Astrocyte (in vitro differentiated cells and primary cell): ENCODE results near the gene PTPRN2. TPM values are rescaled to one million over a fixed set of nuclear protein-coding genes. Genes with fewer than 3 reads are reported as not detected.

ENCODE experiments used
- DNase-seq: peaks from one replicate; pipeline ENCODE4 v3.0.0-alpha.2; 2010; ENCODE audit warnings: low read depth
- FAIRE-seq: peaks from 2 replicates; lab custom pipeline; 2011; peaks lifted over from hg19 to GRCh38; lab: Jason Lieb, UNC
- H2AFZ ChIP-seq: 2 replicates; pipeline ENCODE4 v1.6.0; 2012; ENCODE audit warnings: low read depth, low read length, inconsistent platforms
- H3K27ac ChIP-seq: 2 replicates; pipeline ENCODE4 v1.5.1; 2011; ENCODE audit warnings: low read depth, low read length, inconsistent platforms
- H3K27me3 ChIP-seq: 2 replicates; pipeline ENCODE4 v1.6.0; 2011; ENCODE audit warnings: low read length, inconsistent platforms; ENCODE audit not compliant: insufficient read depth
- H3K36me3 ChIP-seq: 2 replicates; pipeline ENCODE4 v1.5.1; 2011; ENCODE audit warnings: low read length, inconsistent platforms; ENCODE audit not compliant: insufficient read depth
- H3K4me1 ChIP-seq: 2 replicates; pipeline ENCODE4 v1.5.1; 2011; ENCODE audit warnings: low read length, inconsistent platforms; ENCODE audit not compliant: insufficient read depth
- H3K4me2 ChIP-seq: 2 replicates; pipeline ENCODE4 v1.6.0; 2012; ENCODE audit warnings: low read length, inconsistent platforms
- H3K4me3 ChIP-seq: 2 replicates; pipeline ENCODE4 v1.5.1; 2011; ENCODE audit warnings: low read depth, mild to moderate bottlenecking, low read length, inconsistent platforms; ENCODE audit not compliant: insufficient read depth
- H3K79me2 ChIP-seq: 2 replicates; pipeline ENCODE4 v1.6.0; 2012; ENCODE audit warnings: mild to moderate bottlenecking, low read length, inconsistent platforms; ENCODE audit not compliant: insufficient read depth
- H3K9ac ChIP-seq: 2 replicates; pipeline ENCODE4 v1.6.0; 2012; ENCODE audit warnings: mild to moderate bottlenecking, low read length, inconsistent platforms
- H3K9me3 ChIP-seq: 2 replicates; pipeline ENCODE4 v1.5.1; 2012; ENCODE audit warnings: low read depth, mild to moderate bottlenecking, low read length, inconsistent platforms; ENCODE audit not compliant: insufficient read depth
- H4K20me1 ChIP-seq: 2 replicates; pipeline ENCODE4 v1.6.0; 2012; ENCODE audit warnings: low read length, inconsistent platforms; ENCODE audit not compliant: insufficient read depth
- H3K27ac Mint-ChIP-seq: one replicate; pipeline ENCODE4 v1.8.0; 2021; ENCODE audit warnings: mild to moderate bottlenecking, mixed read lengths; ENCODE audit not compliant: unreplicated experiment
- H3K27me3 Mint-ChIP-seq: one replicate; pipeline ENCODE4 v1.8.0; 2021; ENCODE audit warnings: low read depth, mixed read lengths; ENCODE audit not compliant: unreplicated experiment
- H3K36me3 Mint-ChIP-seq: one replicate; pipeline ENCODE4 v1.8.0; 2021; ENCODE audit warnings: low read depth, mixed read lengths; ENCODE audit not compliant: unreplicated experiment
- H3K4me1 Mint-ChIP-seq: one replicate; pipeline ENCODE4 v1.8.0; 2021; ENCODE audit warnings: low read depth, mixed read lengths; ENCODE audit not compliant: unreplicated experiment
- H3K4me3 Mint-ChIP-seq: one replicate; pipeline ENCODE4 v1.8.0; 2021; ENCODE audit warnings: mild to moderate bottlenecking, moderate library complexity, mixed read lengths; ENCODE audit not compliant: unreplicated experiment
- H3K9me3 Mint-ChIP-seq: one replicate; pipeline ENCODE4 v1.8.0; 2021; ENCODE audit warnings: mild to moderate bottlenecking, mixed read lengths; ENCODE audit not compliant: unreplicated experiment
- CTCF ChIP-seq: IDR thresholded peaks from 2 replicates; pipeline ENCODE4 v1.5.1; 2011; ENCODE audit warnings: low read depth, mild to moderate bottlenecking, inconsistent platforms, low read length, moderate library complexity; ENCODE audit not compliant: insufficient read depth
- EZH2 ChIP-seq: IDR thresholded peaks from 2 replicates; pipeline ENCODE4 v1.6.1; 2012; ENCODE audit warnings: mild to moderate bottlenecking, low read length, inconsistent platforms; ENCODE audit not compliant: insufficient read depth
- total RNA-seq: library from RNA; stranded (reverse); gene quantifications from 2 replicates; pipeline ENCODE4 v1.2.1, GENCODE V29; 2021

PTPRN2 gene
- total RNA-seq, 1 donor from 2014 or later = 0.09 TPM

GRCh38 chr7:157538735-157539134 is 1048.9 kb downstream of the PTPRN2 start:
- no peak for FAIRE-seq
- Histone ChIP-seq H3K79me2 (no peaks in the 10 kb centered on the region), H3K4me3 (no peak overlapping the region), H3K27me3 (no peaks in the 10 kb centered on the region), H3K9me3 (no peaks in the 10 kb centered on the region), H4K20me1 (no peaks in the 10 kb centered on the region), H3K4me1 (no peaks in the 10 kb centered on the region), H3K36me3 (no peaks in the 10 kb centered on the region), H3K4me2 (no peak overlapping the region), H3K9ac (no peak overlapping the region), H3K27ac (no peak overlapping the region), H2AFZ (no peak overlapping the region)
- Mint-ChIP-seq H3K4me3 (no peak overlapping the region), H3K4me1 (no peaks in the 10 kb centered on the region), H3K36me3 (no peaks in the 10 kb centered on the region), H3K27me3 (no peaks in the 10 kb centered on the region), H3K27ac (no peak overlapping the region), H3K9me3 (peaks cover 22% of the 10 kb centered on the region)
- TF ChIP-seq CTCF = no peak
- no peak for TF ChIP-seq EZH2
- no peak for DNase-seq

DNA sequence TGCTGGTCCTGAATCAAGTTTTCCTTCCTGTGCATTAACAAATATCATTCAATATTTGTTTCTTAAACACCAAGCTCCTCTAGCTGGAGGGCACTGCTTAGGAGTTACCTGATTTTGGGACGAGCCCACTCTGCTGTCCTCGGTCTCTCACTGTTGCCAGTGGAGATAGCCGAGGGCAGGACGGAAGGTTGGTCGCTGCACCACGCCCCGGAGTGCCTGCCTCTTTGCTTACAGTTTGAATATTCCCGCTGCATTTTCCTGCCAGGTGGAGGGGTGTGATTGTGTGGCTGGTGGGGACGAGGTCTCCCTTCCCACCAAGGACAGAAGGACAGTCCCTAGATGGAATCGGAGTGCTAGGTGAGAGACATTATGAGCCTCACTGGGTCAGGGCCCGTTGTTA is 1049.3 kb downstream of the PTPRN2 start:
- H3K27ac ChIP-seq = no peak overlapping the region
- no peak overlapping the region for H3K27ac Mint-ChIP-seq
- no peak overlapping the region for H3K9ac ChIP-seq
- H3K4me2 ChIP-seq = no peak overlapping the region
- no peaks in the 10 kb centered on the region for H3K4me1 ChIP-seq
- H3K4me3 Mint-ChIP-seq = no peak overlapping the region
- H3K9me3 ChIP-seq = no peaks in the 10 kb centered on the region
- no peak for TF ChIP-seq CTCF
- TF ChIP-seq EZH2 = no peak
- H3K4me3 ChIP-seq = no peak overlapping the region
- H3K79me2 ChIP-seq = no peaks in the 10 kb centered on the region
- H3K36me3 ChIP-seq = no peaks in the 10 kb centered on the region
- no peaks in the 10 kb centered on the region for H4K20me1 ChIP-seq
- H3K9me3 Mint-ChIP-seq = peaks cover 22% of the 10 kb centered on the region
- H3K27me3 ChIP-seq = no peaks in the 10 kb centered on the region
- H3K4me1 Mint-ChIP-seq = no peaks in the 10 kb centered on the region
- FAIRE-seq (no peak), DNase-seq (no peak)
- H3K27me3 Mint-ChIP-seq = no peaks in the 10 kb centered on the region
- H3K36me3 Mint-ChIP-seq = no peaks in the 10 kb centered on the region
- H2AFZ ChIP-seq = no peak overlapping the region

GRCh38 chr7:157537056-157537455 is 1050.6 kb downstream of the PTPRN2 start:
- no peak overlapping the region for H3K4me3 Mint-ChIP-seq

More at GRCh38 chr7:157537056-157537455, 1050.6 kb downstream of the PTPRN2 start:
- Histone ChIP-seq H3K9ac (no peak overlapping the region), H3K4me1 (no peaks in the 10 kb centered on the region), H3K4me2 (no peak overlapping the region), H3K79me2 (no peaks in the 10 kb centered on the region), H2AFZ (no peak overlapping the region), H3K27ac (no peak overlapping the region), H3K9me3 (no peaks in the 10 kb centered on the region), H3K36me3 (no peaks in the 10 kb centered on the region), H3K27me3 (no peaks in the 10 kb centered on the region), H3K4me3 (no peak overlapping the region), H4K20me1 (no peaks in the 10 kb centered on the region)
- H3K27me3 Mint-ChIP-seq = no peaks in the 10 kb centered on the region
- no peak for DNase-seq
- no peak overlapping the region for H3K27ac Mint-ChIP-seq
- no peaks in the 10 kb centered on the region for H3K36me3 Mint-ChIP-seq
- FAIRE-seq = no peak
- H3K4me1 Mint-ChIP-seq = no peaks in the 10 kb centered on the region
- peaks cover 22% of the 10 kb centered on the region for H3K9me3 Mint-ChIP-seq
- TF ChIP-seq CTCF (no peak), EZH2 (no peak)
